HEK293 (cell line): ENCODE measurements around the gene PSMA2.

Experiments
- KLF10 ChIP-seq: fragments of 450-650 bp; IDR thresholded peaks from 2 replicates; pipeline ENCODE4 v1.5.1; 2018; ENCODE audit warnings: missing biosample characterization, mild to moderate bottlenecking, missing genetic modification characterization
- YY1 ChIP-seq: fragments of 450-650 bp; formaldehyde crosslinking; IDR thresholded peaks from 2 replicates; pipeline ENCODE4 v1.5.1; 2018; ENCODE audit warnings: missing biosample characterization, missing genetic modification characterization
- ZNF473 ChIP-seq: fragments of 450-650 bp; formaldehyde crosslinking; IDR thresholded peaks from 2 replicates; pipeline ENCODE4 v1.5.1; 2017; ENCODE audit warnings: missing biosample characterization, missing genetic modification characterization
- TF ChIP-seq, protein P1 (sequence below): fragments of 450-650 bp; formaldehyde crosslinking; IDR thresholded peaks from 2 replicates; pipeline ENCODE4 v1.5.1; 2016; ENCODE audit warnings: missing biosample characterization, missing genetic modification characterization

GRCh38 chr7:42876182-42877068 lies 55.5 kb downstream of the PSMA2 start:
- TF ChIP-seq KLF10 (tag by site-specific recombination) (no peak), YY1 (tag by site-specific recombination) (no peak), ZNF473 (tag by site-specific recombination) (no peak)
- TF ChIP-seq, protein P1, sequence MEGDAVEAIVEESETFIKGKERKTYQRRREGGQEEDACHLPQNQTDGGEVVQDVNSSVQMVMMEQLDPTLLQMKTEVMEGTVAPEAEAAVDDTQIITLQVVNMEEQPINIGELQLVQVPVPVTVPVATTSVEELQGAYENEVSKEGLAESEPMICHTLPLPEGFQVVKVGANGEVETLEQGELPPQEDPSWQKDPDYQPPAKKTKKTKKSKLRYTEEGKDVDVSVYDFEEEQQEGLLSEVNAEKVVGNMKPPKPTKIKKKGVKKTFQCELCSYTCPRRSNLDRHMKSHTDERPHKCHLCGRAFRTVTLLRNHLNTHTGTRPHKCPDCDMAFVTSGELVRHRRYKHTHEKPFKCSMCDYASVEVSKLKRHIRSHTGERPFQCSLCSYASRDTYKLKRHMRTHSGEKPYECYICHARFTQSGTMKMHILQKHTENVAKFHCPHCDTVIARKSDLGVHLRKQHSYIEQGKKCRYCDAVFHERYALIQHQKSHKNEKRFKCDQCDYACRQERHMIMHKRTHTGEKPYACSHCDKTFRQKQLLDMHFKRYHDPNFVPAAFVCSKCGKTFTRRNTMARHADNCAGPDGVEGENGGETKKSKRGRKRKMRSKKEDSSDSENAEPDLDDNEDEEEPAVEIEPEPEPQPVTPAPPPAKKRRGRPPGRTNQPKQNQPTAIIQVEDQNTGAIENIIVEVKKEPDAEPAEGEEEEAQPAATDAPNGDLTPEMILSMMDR (tag by site-specific recombination) = no peak
